SK-N-SH (cell line): ENCODE results near the gene MKX. TPM values are rescaled to one million over a fixed set of nuclear protein-coding genes. Genes with fewer than 3 reads are reported as not detected.

Source experiments
- CTCF ChIA-PET: fragments of 300-600, 350-600 bp; formaldehyde crosslinking; extraction: SDS; loops from one replicate; lab custom pipeline; 2021; lab: Yijun Ruan, JAX
- POLR2A ChIA-PET: fragments of 350-600 bp; sonication (Branson Sonifier 250); formaldehyde crosslinking; extraction: SDS; loops from one replicate; lab custom pipeline; 2020; ENCODE audit warnings: antibody characterized with exemption, inconsistent platforms; lab: Yijun Ruan, JAX
- DNase-seq: peaks from one replicate; pipeline ENCODE4 v3.0.0; 2012
- H2AFZ ChIP-seq: fragments of 200-600 bp; sonication (generic); 2 replicates; pipeline ENCODE4 v1.8.1; 2016; ENCODE audit warnings: antibody characterized with exemption, mild to moderate bottlenecking, low read depth
- H3F3A ChIP-seq: fragments of 200-600 bp; sonication (generic); replicated peaks from 2 replicates; pipeline ENCODE3; 2016; ENCODE audit warnings: antibody characterized with exemption, mild to moderate bottlenecking; ENCODE audit not compliant: insufficient read depth
- H3K27ac ChIP-seq, 2 experiments: fragments of 200-500 bp in 1 of 2; fragments of 200-600 bp in 1 of 2; sonication (Bioruptor generic) in 1 of 2; sonication (generic), shearing (Covaris generic) in 1 of 2; 2 replicates each; pipeline versions ENCODE4 v1.5.1 to v1.6.1; 2014 to 2016; ENCODE audit warnings: low read depth in 2 of 2, inconsistent platforms in 1 of 2, low read length in 1 of 2, mild to moderate bottlenecking in 1 of 2, mixed read lengths in 1 of 2
- H3K27me3 ChIP-seq: fragments of 200-600 bp; sonication (generic), shearing (Covaris generic); 2 replicates; pipeline ENCODE4 v1.6.1; 2016; ENCODE audit warnings: mixed run types; ENCODE audit not compliant: insufficient read depth
- H3K36me3 ChIP-seq, 2 experiments: fragments of 200-500 bp in 1 of 2; fragments of 200-600 bp in 1 of 2; sonication (Bioruptor generic) in 1 of 2; sonication (generic) in 1 of 2; replicated peaks in 1 of 2; 2 replicates each; pipeline versions ENCODE3 to v1.5.1; 2014 to 2016; ENCODE audit warnings: low read length in 1 of 2, mild to moderate bottlenecking in 1 of 2; ENCODE audit not compliant: insufficient read depth in 2 of 2, control insufficient read depth in 1 of 2
- H3K4me1 ChIP-seq, 2 experiments: fragments of 200-500 bp in 1 of 2; fragments of 200-600 bp in 1 of 2; sonication (Bioruptor generic) in 1 of 2; sonication (generic), shearing (Covaris generic) in 1 of 2; 2 replicates each; pipeline versions ENCODE4 v1.5.1 to v1.6.1; 2014 to 2016; ENCODE audit warnings: low read depth in 1 of 2, low read length in 1 of 2, mixed run types in 1 of 2; ENCODE audit not compliant: insufficient read depth in 2 of 2, control insufficient read depth in 1 of 2
- H3K4me2 ChIP-seq: fragments of 200-600 bp; sonication (generic), shearing (Covaris generic); 2 replicates; pipeline ENCODE4 v1.6.1; 2017; ENCODE audit warnings: mixed run types
- H3K4me3 ChIP-seq, 2 experiments: fragments of 200-500 bp in 1 of 2; fragments of 200-600 bp in 1 of 2; sonication (Bioruptor generic) in 1 of 2; sonication (generic), shearing (Covaris generic) in 1 of 2; 2 replicates each; pipeline versions ENCODE4 v1.5.1 to v1.8.1; 2014 to 2016; ENCODE audit warnings: low read depth in 2 of 2, inconsistent platforms in 1 of 2, low read length in 1 of 2, mild to moderate bottlenecking in 1 of 2, mixed read lengths in 1 of 2, moderate library complexity in 1 of 2
- H3K79me2 ChIP-seq: fragments of 200-600 bp; sonication (generic); 2 replicates; pipeline ENCODE4 v1.8.1; 2017; ENCODE audit warnings: mild to moderate bottlenecking; ENCODE audit not compliant: insufficient read depth
- H3K9ac ChIP-seq: fragments of 200-600 bp; sonication (generic); 2 replicates; pipeline ENCODE4 v1.6.1; 2017; ENCODE audit warnings: mixed run types
- H3K9me2 ChIP-seq: fragments of 200-600 bp; sonication (generic); 2 replicates; pipeline ENCODE4 v1.6.1; 2017; ENCODE audit warnings: mixed run types
- H3K9me3 ChIP-seq: fragments of 200-600 bp; sonication (generic); 2 replicates; pipeline ENCODE4 v1.6.1; 2017; ENCODE audit warnings: mixed run types, mild to moderate bottlenecking, moderate library complexity
- H4K20me1 ChIP-seq: fragments of 200-600 bp; sonication (generic); 2 replicates; pipeline ENCODE4 v1.6.1; 2017; ENCODE audit warnings: mild to moderate bottlenecking, mixed run types; ENCODE audit not compliant: insufficient read depth
- GATA2 ChIP-seq: sonication (generic); formaldehyde crosslinking; IDR thresholded peaks from 2 replicates; pipeline ENCODE4 v1.5.0; 2020; ENCODE audit warnings: mild to moderate bottlenecking, missing genetic modification reagents
- MEF2A ChIP-seq: IDR thresholded peaks from 2 replicates; pipeline ENCODE4 v1.4.0; 2012; ENCODE audit warnings: low read depth, borderline replicate concordance
- MXI1 ChIP-seq: IDR thresholded peaks from 2 replicates; pipeline ENCODE4 v1.6.1; 2012; ENCODE audit warnings: mild to moderate bottlenecking, low read depth, low read length, improper control_type of control experiment
- NFIC ChIP-seq: IDR thresholded peaks from 2 replicates; pipeline ENCODE4 v1.4.0; 2012; ENCODE audit warnings: borderline replicate concordance
- RAD21 ChIP-seq: IDR thresholded peaks from 2 replicates; pipeline ENCODE4 v1.6.1; 2012; ENCODE audit warnings: mild to moderate bottlenecking, low read length
- RXRA ChIP-seq: IDR thresholded peaks from 2 replicates; pipeline ENCODE4 v1.4.0; 2012; ENCODE audit warnings: low read depth, mild to moderate bottlenecking, borderline replicate concordance
- SIN3A ChIP-seq: IDR thresholded peaks from 2 replicates; pipeline ENCODE4 v1.6.1; 2012; ENCODE audit warnings: low read depth, mild to moderate bottlenecking, low read length, moderate library complexity, borderline replicate concordance
- SMC3 ChIP-seq: IDR thresholded peaks from 2 replicates; pipeline ENCODE4 v1.6.1; 2012; ENCODE audit warnings: low read depth, low read length, improper control_type of control experiment
- TCF12 ChIP-seq: IDR thresholded peaks from 2 replicates; pipeline ENCODE4 v1.4.0; 2012
- YY1 ChIP-seq: IDR thresholded peaks from 2 replicates; pipeline ENCODE4 v1.4.0; 2012; ENCODE audit warnings: low read depth, mild to moderate bottlenecking
- WGBS: methylation state at CpG from one replicate; pipeline ENCODE4 v1.1.6; 2017; ENCODE audit warnings: low lambda C conversion rate; 5-methylcytosine and 5-hydroxymethylcytosine counted together
- polyA plus RNA-seq, 3 experiments: library from polyadenylated mRNA; depleted of rRNA; stranded (reverse); fragments of >200 nt; gene quantifications; 2 replicates each; pipeline ENCODE4 v1.2.3, GENCODE V29; 2012
- TF ChIP-seq, protein P1 (sequence below): IDR thresholded peaks from 2 replicates; pipeline ENCODE4 v1.4.0; 2012; ENCODE audit warnings: low read depth, borderline replicate concordance
- TF ChIP-seq, protein P2 (sequence below): IDR thresholded peaks from 2 replicates; pipeline ENCODE4; 2012
- TF ChIP-seq, protein P3 (sequence below): fragments of 150-350 bp; IDR thresholded peaks from 2 replicates; pipeline ENCODE4 v1.6.1; 2016; ENCODE audit warnings: mild to moderate bottlenecking, low read depth, low read length
- TF ChIP-seq, protein P4 (sequence below): IDR thresholded peaks from 2 replicates; pipeline ENCODE4 v1.4.0; 2012; ENCODE audit warnings: low read depth, borderline replicate concordance

Gene MKX
- polyA plus RNA-seq, 1 of the 3 experiments (the other 2 are of a cell fraction): not detected

DNA sequence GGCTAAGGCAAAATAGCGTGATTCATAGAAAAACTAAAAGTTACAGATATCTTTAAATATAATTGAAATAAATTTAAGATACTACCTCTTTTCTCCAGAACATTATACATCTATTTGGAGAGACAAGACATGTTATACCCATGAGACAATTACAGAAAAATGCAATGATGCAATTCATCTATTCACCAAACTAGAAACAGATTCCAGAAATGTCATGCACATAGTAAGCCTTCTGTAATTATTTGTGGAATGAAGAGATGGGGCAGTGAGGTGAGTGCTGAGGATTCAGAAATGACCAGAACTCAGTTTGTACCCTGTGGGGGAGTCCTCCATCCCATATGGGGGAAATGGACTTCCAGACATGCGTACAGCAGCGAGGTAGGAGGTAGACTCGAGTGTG lies 99.4 kb downstream of the MKX start (continued):
- TF ChIP-seq, protein P1, sequence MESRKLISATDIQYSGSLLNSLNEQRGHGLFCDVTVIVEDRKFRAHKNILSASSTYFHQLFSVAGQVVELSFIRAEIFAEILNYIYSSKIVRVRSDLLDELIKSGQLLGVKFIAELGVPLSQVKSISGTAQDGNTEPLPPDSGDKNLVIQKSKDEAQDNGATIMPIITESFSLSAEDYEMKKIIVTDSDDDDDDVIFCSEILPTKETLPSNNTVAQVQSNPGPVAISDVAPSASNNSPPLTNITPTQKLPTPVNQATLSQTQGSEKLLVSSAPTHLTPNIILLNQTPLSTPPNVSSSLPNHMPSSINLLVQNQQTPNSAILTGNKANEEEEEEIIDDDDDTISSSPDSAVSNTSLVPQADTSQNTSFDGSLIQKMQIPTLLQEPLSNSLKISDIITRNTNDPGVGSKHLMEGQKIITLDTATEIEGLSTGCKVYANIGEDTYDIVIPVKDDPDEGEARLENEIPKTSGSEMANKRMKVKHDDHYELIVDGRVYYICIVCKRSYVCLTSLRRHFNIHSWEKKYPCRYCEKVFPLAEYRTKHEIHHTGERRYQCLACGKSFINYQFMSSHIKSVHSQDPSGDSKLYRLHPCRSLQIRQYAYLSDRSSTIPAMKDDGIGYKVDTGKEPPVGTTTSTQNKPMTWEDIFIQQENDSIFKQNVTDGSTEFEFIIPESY: no peak
- no peak for TF ChIP-seq SIN3A
- TF ChIP-seq TCF12: no peak
- TF ChIP-seq NFIC: no peak
- TF ChIP-seq, protein P2, sequence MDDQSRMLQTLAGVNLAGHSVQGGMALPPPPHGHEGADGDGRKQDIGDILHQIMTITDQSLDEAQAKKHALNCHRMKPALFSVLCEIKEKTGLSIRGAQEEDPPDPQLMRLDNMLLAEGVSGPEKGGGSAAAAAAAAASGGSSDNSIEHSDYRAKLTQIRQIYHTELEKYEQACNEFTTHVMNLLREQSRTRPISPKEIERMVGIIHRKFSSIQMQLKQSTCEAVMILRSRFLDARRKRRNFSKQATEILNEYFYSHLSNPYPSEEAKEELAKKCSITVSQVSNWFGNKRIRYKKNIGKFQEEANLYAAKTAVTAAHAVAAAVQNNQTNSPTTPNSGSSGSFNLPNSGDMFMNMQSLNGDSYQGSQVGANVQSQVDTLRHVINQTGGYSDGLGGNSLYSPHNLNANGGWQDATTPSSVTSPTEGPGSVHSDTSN: no peak
- no peak for TF ChIP-seq RXRA
- TF ChIP-seq, protein P3, sequence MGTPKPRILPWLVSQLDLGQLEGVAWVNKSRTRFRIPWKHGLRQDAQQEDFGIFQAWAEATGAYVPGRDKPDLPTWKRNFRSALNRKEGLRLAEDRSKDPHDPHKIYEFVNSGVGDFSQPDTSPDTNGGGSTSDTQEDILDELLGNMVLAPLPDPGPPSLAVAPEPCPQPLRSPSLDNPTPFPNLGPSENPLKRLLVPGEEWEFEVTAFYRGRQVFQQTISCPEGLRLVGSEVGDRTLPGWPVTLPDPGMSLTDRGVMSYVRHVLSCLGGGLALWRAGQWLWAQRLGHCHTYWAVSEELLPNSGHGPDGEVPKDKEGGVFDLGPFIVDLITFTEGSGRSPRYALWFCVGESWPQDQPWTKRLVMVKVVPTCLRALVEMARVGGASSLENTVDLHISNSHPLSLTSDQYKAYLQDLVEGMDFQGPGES: no peak
- no peak for TF ChIP-seq RAD21
- TF ChIP-seq MXI1: no peak
- no peak for TF ChIP-seq MEF2A

DNA sequence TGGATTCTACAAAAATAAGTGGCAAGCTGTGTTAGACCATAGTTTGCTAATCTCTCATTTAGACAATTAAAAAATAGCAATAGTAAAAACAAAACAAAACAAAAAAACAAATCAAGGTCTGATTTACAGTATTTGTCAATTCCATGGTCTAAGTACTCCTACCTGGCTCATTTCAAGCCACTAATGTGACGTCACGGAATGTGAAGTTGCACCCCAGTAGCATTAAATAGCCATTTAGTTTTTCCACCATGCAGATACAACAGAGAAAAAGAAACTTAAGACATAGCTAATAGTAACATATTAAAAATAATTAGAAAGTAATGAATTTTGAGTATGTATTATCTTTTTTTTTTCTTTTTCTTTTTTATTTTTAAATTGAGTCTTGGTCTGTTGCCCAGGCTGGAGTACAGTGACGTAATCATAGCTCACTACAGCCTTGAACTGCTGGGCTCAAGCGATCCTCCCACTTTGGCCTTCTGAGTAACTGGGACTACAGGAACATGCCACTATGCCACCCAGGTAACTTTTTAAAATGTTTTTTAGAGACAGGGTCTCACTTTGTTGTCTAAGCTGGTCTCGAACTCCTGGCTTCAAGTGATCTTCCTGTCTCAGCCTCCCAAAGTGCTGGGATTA lies 101.2 kb downstream of the MKX start:
- ChIA-PET POLR2A (no interaction called here), CTCF (no interaction called here)

More for the DNA sequence above, 101.2 kb downstream of the MKX start:
- no peaks in the 10 kb centered on the region for H4K20me1 ChIP-seq
- H3K4me1 ChIP-seq: no peaks in the 10 kb centered on the region
- H3K4me3 ChIP-seq: no peak overlapping the region
- no peak overlapping the region for H3K27ac ChIP-seq
- 9% methylated on average over 5 of the region's 5 CpGs for WGBS
- no peaks in the 10 kb centered on the region for H3K36me3 ChIP-seq
- H3K9me2 ChIP-seq: no peaks in the 10 kb centered on the region
- 0 out of 2 replicates have a peak, but pooled peaks cover 3% of the 10 kb centered on the region for H3K9me3 ChIP-seq
- no peaks in the 10 kb centered on the region for H3F3A ChIP-seq
- no peak for DNase-seq
- TF ChIP-seq YY1 (no peak), GATA2 (CRISPR knock-in tag) (no peak), SMC3 (no peak), MEF2A (no peak)
- TF ChIP-seq, protein P4, sequence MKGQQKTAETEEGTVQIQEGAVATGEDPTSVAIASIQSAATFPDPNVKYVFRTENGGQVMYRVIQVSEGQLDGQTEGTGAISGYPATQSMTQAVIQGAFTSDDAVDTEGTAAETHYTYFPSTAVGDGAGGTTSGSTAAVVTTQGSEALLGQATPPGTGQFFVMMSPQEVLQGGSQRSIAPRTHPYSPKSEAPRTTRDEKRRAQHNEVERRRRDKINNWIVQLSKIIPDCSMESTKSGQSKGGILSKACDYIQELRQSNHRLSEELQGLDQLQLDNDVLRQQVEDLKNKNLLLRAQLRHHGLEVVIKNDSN: no peak
- TF ChIP-seq, protein P1: no peak
- TF ChIP-seq, protein P2: no peak
- 0 out of 2 replicates have a peak overlapping the region, but pooled peaks have one; percentile 28 for H3K4me2 ChIP-seq
- H3K79me2 ChIP-seq: no peaks in the 10 kb centered on the region
- H2AFZ ChIP-seq: no peak overlapping the region
- no peak overlapping the region for H3K9ac ChIP-seq
- no peaks in the 10 kb centered on the region; the same call in 1 of the 2 replicates for H3K27me3 ChIP-seq
